IMR-90 (cell line): ENCODE measurements around the gene C10orf67. TPM values are rescaled to one million over a fixed set of nuclear protein-coding genes. Genes with fewer than 3 reads are reported as not detected.

ENCODE experiments used
- ATAC-seq: fragments of 200-7000 bp; cut with Tn5 transposase; 2 replicates; pipeline ENCODE4 v1.9.1; 2020; ENCODE audit warnings: low read depth, mild to moderate bottlenecking, moderate library complexity
- BruUV-seq: library from RNA; stranded (reverse); fragments of 400-500 nt; replicated peaks from 2 replicates; lab custom pipeline; 2021; lab: Mats Ljungman, UMichigan
- CTCF ChIA-PET: fragments of 300-600 bp; formaldehyde crosslinking; extraction: SDS; loops from one replicate; lab custom pipeline; 2021; ENCODE audit warnings: antibody characterized with exemption; lab: Yijun Ruan, JAX
- POLR2A ChIA-PET: fragments of 300-600 bp; sonication (Branson Sonifier 250); formaldehyde crosslinking; loops from one replicate; lab custom pipeline; 2022; ENCODE audit warnings: antibody characterized with exemption; ENCODE audit not compliant: unreplicated experiment; lab: Charles Lee
- DNase-seq: peaks from one replicate; pipeline ENCODE4 v3.0.0; 2013
- H2AFZ ChIP-seq: replicated peaks from 2 replicates; pipeline ENCODE3; 2013; ENCODE audit warnings: low read length, mild to moderate bottlenecking; ENCODE audit not compliant: poor library complexity
- H2AK5ac ChIP-seq: 2 replicates; pipeline ENCODE4 v1.6.1; 2013; ENCODE audit warnings: low read depth, low read length, inconsistent platforms
- H2AK9ac ChIP-seq: replicated peaks from 2 replicates; pipeline ENCODE3; 2013; ENCODE audit warnings: mild to moderate bottlenecking, low read depth, low read length, moderate library complexity; ENCODE audit not compliant: poor library complexity
- H2BK120ac ChIP-seq: 2 replicates; pipeline ENCODE4 v1.6.1; 2013; ENCODE audit warnings: low read depth, low read length, inconsistent platforms
- H2BK15ac ChIP-seq: 3 replicates; pipeline ENCODE4 v1.6.1; 2013; ENCODE audit warnings: low read depth, low read length, inconsistent platforms
- H2BK20ac ChIP-seq: 2 replicates; pipeline ENCODE4 v1.6.1; 2013; ENCODE audit warnings: low read depth, mild to moderate bottlenecking, inconsistent platforms, low read length, moderate library complexity
- H2BK5ac ChIP-seq: 2 replicates; pipeline ENCODE4 v1.6.1; 2013; ENCODE audit warnings: mild to moderate bottlenecking, low read depth, low read length, inconsistent platforms; ENCODE audit not compliant: poor library complexity, severe bottlenecking
- H3K14ac ChIP-seq: replicated peaks from 2 replicates; pipeline ENCODE4 v1.6.1; 2013; ENCODE audit warnings: low read depth, low read length, inconsistent platforms
- H3K18ac ChIP-seq: 2 replicates; pipeline ENCODE4 v1.6.1; 2013; ENCODE audit warnings: low read depth, low read length, control low read depth
- H3K23ac ChIP-seq: 2 replicates; pipeline ENCODE4 v1.6.1; 2013; ENCODE audit warnings: low read depth, low read length, inconsistent platforms
- H3K27ac ChIP-seq: 2 replicates; pipeline ENCODE4 v1.5.1; 2013; ENCODE audit warnings: mild to moderate bottlenecking, control low read depth, low read length; ENCODE audit not compliant: insufficient read depth
- H3K27me3 ChIP-seq: 2 replicates; pipeline ENCODE4 v1.6.1; 2013; ENCODE audit warnings: low read length; ENCODE audit not compliant: control insufficient read depth, insufficient read depth
- H3K36me3 ChIP-seq: 2 replicates; pipeline ENCODE4 v1.6.1; 2013; ENCODE audit warnings: low read length, mixed read lengths; ENCODE audit not compliant: control insufficient read depth, insufficient read depth
- H3K4ac ChIP-seq: 2 replicates; pipeline ENCODE4 v1.6.1; 2013; ENCODE audit warnings: low read depth, low read length, inconsistent platforms
- H3K4me1 ChIP-seq: 2 replicates; pipeline ENCODE4 v1.6.1; 2013; ENCODE audit warnings: low read length, mixed read lengths; ENCODE audit not compliant: control insufficient read depth, insufficient read depth
- H3K4me2 ChIP-seq: 2 replicates; pipeline ENCODE4 v1.6.1; 2013; ENCODE audit warnings: low read depth, mild to moderate bottlenecking, control low read depth, low read length, moderate library complexity
- H3K4me3 ChIP-seq: 2 replicates; pipeline ENCODE4 v1.5.1; 2013; ENCODE audit warnings: low read depth, mild to moderate bottlenecking, control low read depth, low read length, moderate library complexity; ENCODE audit not compliant: insufficient read depth
- H3K56ac ChIP-seq: 2 replicates; pipeline ENCODE4 v1.6.1; 2013; ENCODE audit warnings: low read length, inconsistent platforms; ENCODE audit not compliant: insufficient read depth; ENCODE audit errors: extremely low read depth
- H3K79me1 ChIP-seq, 2 experiments: 2 replicates each; pipeline ENCODE4 v1.6.1; 2013; ENCODE audit warnings: low read length in 2 of 2, inconsistent platforms in 1 of 2, low read depth in 1 of 2
- H3K9ac ChIP-seq: 2 replicates; pipeline ENCODE4 v1.6.1; 2013; ENCODE audit warnings: low read depth, low read length, control low read depth
- H3K9me1 ChIP-seq: 2 replicates; pipeline ENCODE4 v1.6.1; 2013; ENCODE audit warnings: low read length, inconsistent platforms; ENCODE audit not compliant: insufficient read depth
- H3K9me3 ChIP-seq: 2 replicates; pipeline ENCODE4 v1.6.1; 2013; ENCODE audit warnings: low read length; ENCODE audit not compliant: control insufficient read depth, insufficient read depth
- H4K20me1 ChIP-seq: 2 replicates; pipeline ENCODE4 v1.6.1; 2013; ENCODE audit warnings: low read length, inconsistent platforms; ENCODE audit not compliant: insufficient read depth
- H4K5ac ChIP-seq: 2 replicates; pipeline ENCODE4 v1.6.1; 2013; ENCODE audit warnings: mild to moderate bottlenecking, low read depth, low read length, control low read depth
- H4K8ac ChIP-seq, 2 experiments: 2 replicates each; pipeline ENCODE4 v1.6.1; 2013; ENCODE audit warnings: low read depth in 2 of 2, low read length in 2 of 2, control low read depth in 1 of 2, inconsistent platforms in 1 of 2
- H4K91ac ChIP-seq: 2 replicates; pipeline ENCODE4 v1.6.1; 2013; ENCODE audit warnings: low read depth, low read length, inconsistent platforms; ENCODE audit not compliant: insufficient read depth
- BHLHE40 ChIP-seq: fragments of 150-350 bp; IDR thresholded peaks from 2 replicates; pipeline ENCODE4 v1.6.1; 2016; ENCODE audit warnings: mild to moderate bottlenecking, low read depth, low read length
- CEBPB ChIP-seq: IDR thresholded peaks from 2 replicates; pipeline ENCODE4 v1.6.1; 2012; ENCODE audit warnings: low read depth, low read length, improper control_type of control experiment
- CHD1 ChIP-seq: IDR thresholded peaks from 2 replicates; pipeline ENCODE4 v1.6.1; 2012; ENCODE audit warnings: low read depth, low read length, improper control_type of control experiment
- FOS ChIP-seq: fragments of 150-350 bp; IDR thresholded peaks from 2 replicates; pipeline ENCODE4 v1.6.1; 2016; ENCODE audit warnings: low read depth, low read length
- MXI1 ChIP-seq: IDR thresholded peaks from 2 replicates; pipeline ENCODE4 v1.6.1; 2012; ENCODE audit warnings: low read depth, mild to moderate bottlenecking, low read length, moderate library complexity, borderline replicate concordance
- POLR2A ChIP-seq: IDR thresholded peaks from 2 replicates; pipeline ENCODE4 v1.6.1; 2012; ENCODE audit warnings: mild to moderate bottlenecking, low read depth, low read length
- RAD21 ChIP-seq: IDR thresholded peaks from 2 replicates; pipeline ENCODE4 v1.6.1; 2012; ENCODE audit warnings: low read length, improper control_type of control experiment
- RCOR1 ChIP-seq: IDR thresholded peaks from 2 replicates; pipeline ENCODE4 v1.6.1; 2012; ENCODE audit warnings: mild to moderate bottlenecking, low read length, improper control_type of control experiment; ENCODE audit not compliant: insufficient replicate concordance
- RFX5 ChIP-seq: IDR thresholded peaks from 2 replicates; pipeline ENCODE4 v1.8.0; 2012; ENCODE audit warnings: low read depth, mild to moderate bottlenecking, low read length, moderate library complexity
- SMC3 ChIP-seq: fragments of 150-350 bp; IDR thresholded peaks from 2 replicates; pipeline ENCODE4 v1.6.1; 2016; ENCODE audit warnings: low read depth, mild to moderate bottlenecking, antibody characterized with exemption, low read length, moderate library complexity
- WGBS, 2 experiments: methylation state at CpG; one replicate each; pipeline versions ENCODE4 v1.1.5 to v1.1.7; 2013; ENCODE audit warnings: missing lambda C conversion rate in 2 of 2; ENCODE audit not compliant: insufficient read length in 1 of 2; ENCODE audit errors: extremely low coverage in 2 of 2; 5-methylcytosine and 5-hydroxymethylcytosine counted together
- dilution Hi-C: fragments of 300-500 bp; cut with HindIII; formaldehyde crosslinking; loops from one replicate; pipeline ENCODE4 v1.14.3; 2018; ENCODE audit warnings: low sequenced_read_pairs; ENCODE audit not compliant: unreplicated experiment
- in situ Hi-C: fragments of 300-500 bp; cut with MboI; formaldehyde crosslinking; loops from 3 replicates; pipeline ENCODE4 v1.14.3; 2019; ENCODE audit warnings: low sequenced_read_pairs, inconsistent platforms, mixed read lengths
- intact Hi-C: fragments of 100-400 bp; cut with micrococcal nuclease; formaldehyde crosslinking; loops from 2 replicates; pipeline ENCODE4 v1.10.0; 2022
- polyA plus RNA-seq, 3 experiments: library from polyadenylated mRNA; depleted of rRNA; stranded (reverse); fragments of >200 nt; gene quantifications; 2 replicates each; pipeline ENCODE4 v1.2.3, GENCODE V29; 2012; ENCODE audit warnings: low replicate concordance in 1 of 3
- total RNA-seq: library from RNA; depleted of rRNA; stranded (reverse); fragments of >200 nt; gene quantifications from 2 replicates; pipeline ENCODE4 v1.2.3, GENCODE V29; 2012
- TF ChIP-seq, protein P1 (sequence below): fragments of 150-350 bp; IDR thresholded peaks from 2 replicates; pipeline ENCODE4 v1.6.1; 2016; ENCODE audit warnings: low read depth, mild to moderate bottlenecking, low read length, moderate library complexity, borderline replicate concordance
- TF ChIP-seq, protein P2 (sequence below): conservative IDR thresholded peaks from 2 replicates; pipeline ENCODE4 v1.5.1; 2012; ENCODE audit warnings: mild to moderate bottlenecking, low read depth, low read length, improper control_type of control experiment

The C10orf67 gene
- total and polyA plus RNA-seq, 2 of the 4 experiments (the other 2 are of a cell fraction) = 0.15 to 0.18 TPM

DNA sequence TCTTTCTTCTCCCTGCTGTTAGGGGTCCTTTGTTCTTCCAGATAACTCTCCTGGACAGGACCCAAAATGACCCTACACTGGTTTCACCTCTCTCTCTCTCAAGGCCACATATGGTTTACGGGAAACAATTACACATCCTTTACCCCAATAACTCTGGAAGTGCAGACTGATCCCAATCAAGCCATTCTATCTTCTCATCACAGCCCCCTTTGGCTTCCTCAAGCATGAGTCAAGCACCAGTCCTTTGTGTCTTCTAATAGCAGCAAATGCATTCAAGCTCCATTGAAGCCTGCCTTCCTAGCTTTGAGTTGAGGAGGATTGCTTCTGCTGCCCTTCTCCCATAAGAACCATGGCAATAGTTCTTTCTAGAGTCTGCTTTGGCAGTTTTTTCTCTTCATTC, 20.2 kb downstream of the C10orf67 start:
- Histone ChIP-seq H3K56ac (no peak overlapping the region), H3K14ac (no peak overlapping the region), H2BK5ac (no peak overlapping the region), H3K23ac (no peak overlapping the region), H4K91ac (no peak overlapping the region), H2AK5ac (no peak overlapping the region), H3K4ac (no peak overlapping the region), H2BK15ac (no peak overlapping the region), H2AK9ac (no peak overlapping the region), H4K8ac (no peak overlapping the region), H3K9me1 (no peaks in the 10 kb centered on the region), H3K9ac (no peak overlapping the region), H3K9me3 (no peaks in the 10 kb centered on the region), H2AFZ (no peak overlapping the region), H3K4me1 (no peaks in the 10 kb centered on the region), H4K20me1 (no peaks in the 10 kb centered on the region), H3K27ac (no peak overlapping the region), H4K5ac (no peak overlapping the region), H3K4me3 (no peak overlapping the region), H3K79me1 (no peaks in the 10 kb centered on the region), H3K27me3 (peaks cover 7% of the 10 kb centered on the region; the same call in 1 of the 2 replicates), H2BK20ac (no peak overlapping the region), H2BK120ac (no peak overlapping the region), H3K18ac (no peak overlapping the region), H3K4me2 (no peak overlapping the region), H3K36me3 (no peaks in the 10 kb centered on the region)
- ChIA-PET CTCF (interaction anchor here (0.6 kb wide), 1 partner anchor 1233 kb away, joined by 3 read pairs; no protein-coding TSS in a partner anchor), POLR2A (no interaction called here)
- DNase-seq (no peak), ATAC-seq (no peak)
- intact Hi-C loops (no loop called here), dilution Hi-C loops (no loop called here), in situ Hi-C loops (loop anchor here (25.0 kb wide), 1 partner anchor 1188 kb away; no protein-coding TSS in a partner anchor)
- no TSS peak for BruUV-seq
- no CpG with 5 or more reads among the region's 1 CpG for WGBS, 2 experiments
- TF ChIP-seq FOS = no peak
- TF ChIP-seq RFX5 = no peak
- no peak for TF ChIP-seq CEBPB
- no peak for TF ChIP-seq CHD1
- no peak for TF ChIP-seq SMC3
- no peak for TF ChIP-seq MXI1
- TF ChIP-seq BHLHE40 = no peak
- no peak for TF ChIP-seq POLR2A
- no peak for TF ChIP-seq RCOR1
- TF ChIP-seq RAD21 = no peak
- TF ChIP-seq, protein P1, sequence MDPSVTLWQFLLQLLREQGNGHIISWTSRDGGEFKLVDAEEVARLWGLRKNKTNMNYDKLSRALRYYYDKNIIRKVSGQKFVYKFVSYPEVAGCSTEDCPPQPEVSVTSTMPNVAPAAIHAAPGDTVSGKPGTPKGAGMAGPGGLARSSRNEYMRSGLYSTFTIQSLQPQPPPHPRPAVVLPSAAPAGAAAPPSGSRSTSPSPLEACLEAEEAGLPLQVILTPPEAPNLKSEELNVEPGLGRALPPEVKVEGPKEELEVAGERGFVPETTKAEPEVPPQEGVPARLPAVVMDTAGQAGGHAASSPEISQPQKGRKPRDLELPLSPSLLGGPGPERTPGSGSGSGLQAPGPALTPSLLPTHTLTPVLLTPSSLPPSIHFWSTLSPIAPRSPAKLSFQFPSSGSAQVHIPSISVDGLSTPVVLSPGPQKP = no peak
- TF ChIP-seq, protein P2, sequence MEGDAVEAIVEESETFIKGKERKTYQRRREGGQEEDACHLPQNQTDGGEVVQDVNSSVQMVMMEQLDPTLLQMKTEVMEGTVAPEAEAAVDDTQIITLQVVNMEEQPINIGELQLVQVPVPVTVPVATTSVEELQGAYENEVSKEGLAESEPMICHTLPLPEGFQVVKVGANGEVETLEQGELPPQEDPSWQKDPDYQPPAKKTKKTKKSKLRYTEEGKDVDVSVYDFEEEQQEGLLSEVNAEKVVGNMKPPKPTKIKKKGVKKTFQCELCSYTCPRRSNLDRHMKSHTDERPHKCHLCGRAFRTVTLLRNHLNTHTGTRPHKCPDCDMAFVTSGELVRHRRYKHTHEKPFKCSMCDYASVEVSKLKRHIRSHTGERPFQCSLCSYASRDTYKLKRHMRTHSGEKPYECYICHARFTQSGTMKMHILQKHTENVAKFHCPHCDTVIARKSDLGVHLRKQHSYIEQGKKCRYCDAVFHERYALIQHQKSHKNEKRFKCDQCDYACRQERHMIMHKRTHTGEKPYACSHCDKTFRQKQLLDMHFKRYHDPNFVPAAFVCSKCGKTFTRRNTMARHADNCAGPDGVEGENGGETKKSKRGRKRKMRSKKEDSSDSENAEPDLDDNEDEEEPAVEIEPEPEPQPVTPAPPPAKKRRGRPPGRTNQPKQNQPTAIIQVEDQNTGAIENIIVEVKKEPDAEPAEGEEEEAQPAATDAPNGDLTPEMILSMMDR = no peak
